NT2/D1 (cell line): Measurements from ENCODE around the gene TMEM269.

Experiments
- SUZ12 ChIP-seq: IDR thresholded peaks from 2 replicates; pipeline ENCODE4 v1.6.1; 2011; ENCODE audit not compliant: insufficient read length, insufficient read depth; ENCODE audit errors: extremely low read depth
- YY1 ChIP-seq: IDR thresholded peaks from 2 replicates; pipeline ENCODE4 v1.6.1; 2011; ENCODE audit not compliant: insufficient read length, insufficient read depth
- ZNF274 ChIP-seq: IDR thresholded peaks from 2 replicates; pipeline ENCODE4 v1.6.1; 2011; ENCODE audit warnings: mild to moderate bottlenecking, low read depth, low read length

GRCh38 chr1:42748461-42749410, 36.1 kb upstream of the TMEM269 start:
- TF ChIP-seq SUZ12 (no peak), YY1 (no peak), ZNF274 (no peak)
